CD14-positive monocyte (primary cell): Measurements from ENCODE around the gene PHYHD1. TPM values are rescaled to one million over a fixed set of nuclear protein-coding genes. Genes with fewer than 3 reads are reported as not detected.

Experiments used
- DNase-seq, 3 donors: peaks; one replicate each; pipeline ENCODE4 v3.0.0-alpha.2; 2011 to 2022
- H2AFZ ChIP-seq: 2 replicates; pipeline ENCODE4 v1.6.0; 2012; ENCODE audit warnings: mild to moderate bottlenecking, low read depth, low read length, inconsistent platforms; ENCODE audit not compliant: insufficient read depth, poor library complexity, severe bottlenecking
- H3K27ac ChIP-seq, 2 donors: 1 replicate in 1 of 2; 2 replicates in 1 of 2; pipeline ENCODE4 v1.5.1; 2012 to 2013; ENCODE audit warnings: low read length in 2 of 2, control low read depth in 1 of 2, inconsistent platforms in 1 of 2, low read depth in 1 of 2, mild to moderate bottlenecking in 1 of 2
- H3K27me3 ChIP-seq, 2 donors: one replicate each; pipeline versions ENCODE4 v1.6.0 to v1.6.1; 2011 to 2013; ENCODE audit warnings: low read length in 2 of 2; ENCODE audit not compliant: control insufficient read depth in 2 of 2, insufficient read depth in 2 of 2
- H3K36me3 ChIP-seq, 2 donors: replicated peaks in 1 of 2; 1 replicate in 1 of 2; 2 replicates in 1 of 2; pipeline versions ENCODE4 v1.5.1 to v1.6.1; 2012 to 2013; ENCODE audit warnings: low read length in 2 of 2, control low read depth in 1 of 2, inconsistent platforms in 1 of 2, mild to moderate bottlenecking in 1 of 2; ENCODE audit not compliant: insufficient read depth in 2 of 2, control insufficient read depth in 1 of 2
- H3K4me1 ChIP-seq, 2 donors: 1 replicate in 1 of 2; 2 replicates in 1 of 2; pipeline versions ENCODE4 v1.5.1 to v1.6.1; 2012 to 2013; ENCODE audit warnings: low read length in 2 of 2, control low read depth in 1 of 2, inconsistent platforms in 1 of 2, mild to moderate bottlenecking in 1 of 2, moderate library complexity in 1 of 2; ENCODE audit not compliant: insufficient read depth in 2 of 2, control insufficient read depth in 1 of 2
- H3K4me2 ChIP-seq: replicated peaks from 2 replicates; pipeline ENCODE3; 2012; ENCODE audit warnings: low read length, moderate library complexity, mild to moderate bottlenecking; ENCODE audit not compliant: poor library complexity, severe bottlenecking; ENCODE audit errors: extremely low read depth
- H3K4me3 ChIP-seq, 3 experiments: fragments of 200-600 bp in 1 of 3; sonication (generic) in 1 of 3; replicated peaks in 1 of 3; 1 replicate in 2 of 3; 2 replicates in 1 of 3; pipeline ENCODE4 v1.5.1; 2011 to 2013; ENCODE audit warnings: low read length in 3 of 3, mild to moderate bottlenecking in 3 of 3, control low read depth in 2 of 3, low read depth in 2 of 3, inconsistent platforms in 1 of 3, moderate library complexity in 1 of 3
- H3K79me2 ChIP-seq: 2 replicates; pipeline ENCODE4 v1.6.0; 2012; ENCODE audit warnings: mild to moderate bottlenecking, control low read depth, inconsistent platforms, low read length, moderate library complexity; ENCODE audit not compliant: insufficient read depth
- H3K9ac ChIP-seq: 2 replicates; pipeline ENCODE4 v1.6.0; 2017; ENCODE audit warnings: low read length, mild to moderate bottlenecking; ENCODE audit not compliant: insufficient read depth, poor library complexity, severe bottlenecking
- H3K9me3 ChIP-seq, 2 donors: replicated peaks in 1 of 2; 1 replicate in 1 of 2; 2 replicates in 1 of 2; pipeline versions ENCODE4 v1.5.1 to v1.6.1; 2012 to 2013; ENCODE audit warnings: low read length in 2 of 2, control low read depth in 1 of 2; ENCODE audit not compliant: control insufficient read depth in 1 of 2, insufficient read depth in 1 of 2
- H4K20me1 ChIP-seq: 2 replicates; pipeline ENCODE4 v1.6.0; 2012; ENCODE audit warnings: mild to moderate bottlenecking, low read length, control low read depth, moderate library complexity; ENCODE audit not compliant: insufficient read depth
- H3K27ac Mint-ChIP-seq, 7 donors: one replicate each; pipeline ENCODE4 v1.8.0; 2020; ENCODE audit warnings: mild to moderate bottlenecking in 7 of 7, mixed read lengths in 7 of 7, moderate library complexity in 6 of 7, inconsistent platforms in 2 of 7
- H3K27me3 Mint-ChIP-seq, 3 donors: one replicate each; pipeline ENCODE4 v1.8.0; 2021 to 2022; ENCODE audit warnings: low read depth in 3 of 3, mild to moderate bottlenecking in 3 of 3, mixed read lengths in 3 of 3, moderate library complexity in 3 of 3, inconsistent platforms in 1 of 3
- H3K36me3 Mint-ChIP-seq, 2 donors: one replicate each; pipeline ENCODE4 v1.8.0; 2020; ENCODE audit warnings: mixed read lengths in 2 of 2, inconsistent platforms in 1 of 2, mild to moderate bottlenecking in 1 of 2
- H3K4me1 Mint-ChIP-seq: one replicate; pipeline ENCODE4 v1.8.0; 2020; ENCODE audit warnings: mild to moderate bottlenecking, mixed read lengths
- H3K4me3 Mint-ChIP-seq, 2 donors: one replicate each; pipeline ENCODE4 v1.8.0; 2020; ENCODE audit warnings: mild to moderate bottlenecking in 2 of 2, mixed read lengths in 2 of 2, moderate library complexity in 1 of 2
- H3K9me3 Mint-ChIP-seq, 7 donors: one replicate each; pipeline ENCODE4 v1.8.0; 2020 to 2022; ENCODE audit warnings: mixed read lengths in 7 of 7, mild to moderate bottlenecking in 6 of 7, moderate library complexity in 6 of 7, inconsistent platforms in 2 of 7
- WGBS: methylation state at CpG from one replicate; pipeline ENCODE4 v1.1.5; 2013; ENCODE audit warnings: missing lambda C conversion rate; ENCODE audit not compliant: insufficient coverage; 5-methylcytosine and 5-hydroxymethylcytosine counted together
- intact Hi-C, 2 donors: fragments of 100-400 bp; cut with micrococcal nuclease; formaldehyde crosslinking; loops; one replicate each; pipeline versions ENCODE4 v1.15.0 to v1.15.1; 2023
- polyA plus RNA-seq, 3 donors: library from polyadenylated mRNA; depleted of rRNA in 1 of 3; unstranded in 2 of 3; stranded (reverse) in 1 of 3; fragments of 300-500 nt in 2 of 3; fragments of >200 nt in 1 of 3; fragmentation: Illumina TruSeq in 2 of 3; gene quantifications; 1 replicate in 2 of 3; 2 replicates in 1 of 3; pipeline ENCODE4 v1.2.3, GENCODE V29; 2012 to 2021
- TF ChIP-seq, protein P1 (sequence below): fragments of 200-600 bp; IDR thresholded peaks from one replicate; pipeline ENCODE4 v1.8.0; 2022; ENCODE audit warnings: antibody characterized with exemption, mild to moderate bottlenecking

PHYHD1 gene
- polyA plus RNA-seq, 3 donors, result 0.29 TPM; not detected in 2

DNA sequence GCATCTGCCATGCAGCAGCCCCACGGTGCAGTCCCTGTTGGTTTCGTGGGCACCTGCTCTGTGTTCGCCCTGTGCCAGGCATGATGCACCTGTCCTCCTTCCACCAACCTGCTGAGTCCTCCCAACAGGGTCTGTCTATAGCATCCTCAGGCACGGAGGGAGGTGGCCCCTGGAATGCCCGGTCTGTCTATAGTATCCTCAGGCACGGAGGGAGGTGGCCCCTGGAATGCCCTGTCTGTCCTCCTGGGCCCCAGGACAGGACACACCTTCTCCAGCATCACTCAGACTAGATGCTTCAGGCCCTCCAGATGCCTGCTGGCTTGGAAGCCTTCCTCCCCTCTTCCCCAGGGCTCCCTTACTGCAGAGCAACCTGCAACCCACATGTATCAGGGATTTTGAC lies 9.9 kb upstream of the PHYHD1 start:
- no peak overlapping the region for H3K9ac ChIP-seq

DNA sequence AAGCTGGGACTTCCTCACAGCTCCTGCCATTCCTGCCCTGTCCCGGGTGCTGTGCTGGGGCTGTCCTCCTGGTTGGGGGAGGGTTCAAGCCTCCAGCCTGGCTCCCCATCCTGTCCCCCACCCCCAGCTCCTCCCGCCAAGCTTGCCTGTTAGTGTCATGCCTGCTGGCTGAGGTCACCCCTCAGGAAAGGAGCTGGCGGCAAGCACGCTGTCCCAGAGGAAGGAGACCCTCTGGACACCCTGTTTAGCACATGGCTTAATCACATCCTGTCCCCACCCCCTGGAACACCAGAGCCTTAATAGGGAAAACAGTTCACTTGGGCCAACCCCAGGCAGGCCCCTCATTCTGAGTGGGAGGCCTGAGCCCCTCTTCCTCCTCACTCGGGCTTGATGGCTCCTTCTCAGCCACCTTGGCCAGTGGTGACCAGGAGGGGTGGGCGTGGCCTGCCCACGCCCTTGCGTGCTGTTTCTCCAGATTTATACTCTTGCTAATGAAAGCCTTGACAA lies 9.2 kb upstream of the PHYHD1 start:
- no peak overlapping the region for H3K27ac ChIP-seq
- H2AFZ ChIP-seq, result no peak overlapping the region
- 41% methylated on average over 7 of the region's 8 CpGs for WGBS
- intact Hi-C loops, result no loop called here
- H3K4me3 ChIP-seq, result no peak overlapping the region
- no peaks in the 10 kb centered on the region for H3K9me3 ChIP-seq
- Mint-ChIP-seq H3K27me3 (peaks cover 0 to 10% (median 0%) of the 10 kb centered on the region in 3 donors), H3K4me1 (no peaks in the 10 kb centered on the region), H3K36me3 (peaks cover 58 to 74% of the 10 kb centered on the region in 2 donors), H3K9me3 (peaks cover 0 to 3% (median 0%) of the 10 kb centered on the region in 7 donors), H3K27ac (peak overlapping the region in 1 of 7 donors; percentile 18), H3K4me3 (no peak overlapping the region)
- TF ChIP-seq, protein P1, sequence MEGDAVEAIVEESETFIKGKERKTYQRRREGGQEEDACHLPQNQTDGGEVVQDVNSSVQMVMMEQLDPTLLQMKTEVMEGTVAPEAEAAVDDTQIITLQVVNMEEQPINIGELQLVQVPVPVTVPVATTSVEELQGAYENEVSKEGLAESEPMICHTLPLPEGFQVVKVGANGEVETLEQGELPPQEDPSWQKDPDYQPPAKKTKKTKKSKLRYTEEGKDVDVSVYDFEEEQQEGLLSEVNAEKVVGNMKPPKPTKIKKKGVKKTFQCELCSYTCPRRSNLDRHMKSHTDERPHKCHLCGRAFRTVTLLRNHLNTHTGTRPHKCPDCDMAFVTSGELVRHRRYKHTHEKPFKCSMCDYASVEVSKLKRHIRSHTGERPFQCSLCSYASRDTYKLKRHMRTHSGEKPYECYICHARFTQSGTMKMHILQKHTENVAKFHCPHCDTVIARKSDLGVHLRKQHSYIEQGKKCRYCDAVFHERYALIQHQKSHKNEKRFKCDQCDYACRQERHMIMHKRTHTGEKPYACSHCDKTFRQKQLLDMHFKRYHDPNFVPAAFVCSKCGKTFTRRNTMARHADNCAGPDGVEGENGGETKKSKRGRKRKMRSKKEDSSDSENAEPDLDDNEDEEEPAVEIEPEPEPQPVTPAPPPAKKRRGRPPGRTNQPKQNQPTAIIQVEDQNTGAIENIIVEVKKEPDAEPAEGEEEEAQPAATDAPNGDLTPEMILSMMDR, result no peak
- no peaks in the 10 kb centered on the region for H3K27me3 ChIP-seq
- H3K36me3 ChIP-seq, result peaks cover 52 to 88% of the 10 kb centered on the region in 2 donors
- H3K9ac ChIP-seq, result peak overlapping the region; percentile 8
- no peaks in the 10 kb centered on the region for H3K4me1 ChIP-seq
- peaks cover 19% of the 10 kb centered on the region for H4K20me1 ChIP-seq
- no peaks in the 10 kb centered on the region for H3K79me2 ChIP-seq
- no peak for DNase-seq
- no peak overlapping the region for H3K4me2 ChIP-seq

More for the DNA sequence above, 9.9 kb upstream of the PHYHD1 start:
- no peaks in the 10 kb centered on the region for H3K4me1 Mint-ChIP-seq
- peaks cover 0 to 3% (median 0%) of the 10 kb centered on the region in 7 donors for H3K9me3 Mint-ChIP-seq
- Histone ChIP-seq H2AFZ (no peak overlapping the region), H3K79me2 (no peaks in the 10 kb centered on the region), H3K36me3 (peaks cover 45 to 82% of the 10 kb centered on the region in 2 donors), H3K4me1 (no peaks in the 10 kb centered on the region), H4K20me1 (peaks cover 19% of the 10 kb centered on the region), H3K4me2 (no peak overlapping the region), H3K4me3 (no peak overlapping the region), H3K9me3 (no peaks in the 10 kb centered on the region), H3K27me3 (no peaks in the 10 kb centered on the region), H3K27ac (no peak overlapping the region)
- H3K27me3 Mint-ChIP-seq, result peaks cover 0 to 12% (median 0%) of the 10 kb centered on the region in 3 donors
- DNase-seq, result no peak
- no peak overlapping the region for H3K4me3 Mint-ChIP-seq
- 100% methylated on average over 6 of the region's 6 CpGs for WGBS
- TF ChIP-seq, protein P1, result no peak
- peaks cover 53 to 72% of the 10 kb centered on the region in 2 donors for H3K36me3 Mint-ChIP-seq
- intact Hi-C loops, result no loop called here
- peak overlapping the region in 2 of 7 donors; percentile 10 to 54 for H3K27ac Mint-ChIP-seq
